ENCODE data around the gene SURF1. TPM values are rescaled to one million over a fixed set of nuclear protein-coding genes. Genes with fewer than 3 reads are reported as not detected.

Gene SURF1
- total RNA-seq, 4 donors from 2014 or later = 35.0 to 59.4 (median 41.6) TPM

DNA sequence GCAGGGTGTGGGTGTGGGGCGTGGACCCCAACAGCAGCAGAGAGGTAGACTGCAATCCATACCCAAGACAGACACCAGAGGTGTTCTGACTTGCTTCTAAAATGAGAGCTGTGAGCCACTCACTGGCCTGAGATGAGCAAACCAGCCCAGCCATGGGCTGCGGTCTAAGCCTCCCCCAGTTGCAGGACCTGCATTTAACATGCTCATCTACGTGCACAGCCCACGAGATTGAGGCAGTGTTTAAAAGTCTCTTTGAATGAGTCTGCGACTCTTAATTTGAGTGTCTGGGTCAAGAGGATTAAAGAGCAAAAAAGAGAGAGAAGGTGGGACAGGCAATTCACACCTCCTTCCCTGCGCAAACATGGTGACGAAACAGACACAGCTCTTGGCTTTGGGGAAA, 13.6 kb upstream of the SURF1 start:
- DNase-seq (ENCODE audit: low spot score in 2 of 2) = no peak
- TF ChIP-seq EP300 (IDR thresholded peaks at IDR 0.05) = no peak
- peaks cover 0 to 59% (median 8%) of the 10 kb centered on the region in 3 donors for H3K36me3 ChIP-seq
- H3K9me3 ChIP-seq = no peaks in the 10 kb centered on the region
- 79 to 82% methylated on average over 7 of the region's 7 CpGs for WGBS, 2 donors
- H3K27me3 ChIP-seq = no peaks in the 10 kb centered on the region
- H3K4me1 ChIP-seq = peaks cover 0 to 82% (median 58%) of the 10 kb centered on the region in 4 donors
- H3K27ac ChIP-seq = peak overlapping the region in 1 of 4 donors; percentile 62
- H3K4me3 ChIP-seq = no peak overlapping the region

DNA sequence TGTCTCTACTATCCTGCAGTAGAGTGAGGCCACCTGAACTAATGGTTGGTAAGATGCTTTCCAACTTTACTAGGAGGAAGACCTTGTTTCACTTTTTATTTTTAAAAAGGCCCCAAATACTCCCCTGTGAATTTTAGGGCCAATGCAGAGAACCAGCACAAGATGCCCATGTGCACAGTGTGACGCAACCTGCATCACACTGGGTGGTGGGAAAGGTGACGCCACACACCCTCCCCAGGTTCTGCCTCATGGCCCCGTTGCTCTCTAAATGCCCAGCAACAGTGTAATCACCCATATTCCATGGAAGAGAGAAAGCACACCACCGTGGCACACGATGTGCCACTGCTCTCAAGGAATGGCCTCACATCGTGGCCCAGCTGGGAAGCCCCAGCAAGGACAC, 13.1 kb upstream of the SURF1 start:
- Histone ChIP-seq H3K27me3 (no peaks in the 10 kb centered on the region), H3K4me3 (no peak overlapping the region), H3K36me3 (peaks cover 0 to 64% (median 8%) of the 10 kb centered on the region in 3 donors), H3K4me1 (peaks cover 0 to 77% (median 54%) of the 10 kb centered on the region in 4 donors), H3K27ac (peak overlapping the region in 1 of 4 donors; percentile 62), H3K9me3 (no peaks in the 10 kb centered on the region)
- TF ChIP-seq, protein P1, sequence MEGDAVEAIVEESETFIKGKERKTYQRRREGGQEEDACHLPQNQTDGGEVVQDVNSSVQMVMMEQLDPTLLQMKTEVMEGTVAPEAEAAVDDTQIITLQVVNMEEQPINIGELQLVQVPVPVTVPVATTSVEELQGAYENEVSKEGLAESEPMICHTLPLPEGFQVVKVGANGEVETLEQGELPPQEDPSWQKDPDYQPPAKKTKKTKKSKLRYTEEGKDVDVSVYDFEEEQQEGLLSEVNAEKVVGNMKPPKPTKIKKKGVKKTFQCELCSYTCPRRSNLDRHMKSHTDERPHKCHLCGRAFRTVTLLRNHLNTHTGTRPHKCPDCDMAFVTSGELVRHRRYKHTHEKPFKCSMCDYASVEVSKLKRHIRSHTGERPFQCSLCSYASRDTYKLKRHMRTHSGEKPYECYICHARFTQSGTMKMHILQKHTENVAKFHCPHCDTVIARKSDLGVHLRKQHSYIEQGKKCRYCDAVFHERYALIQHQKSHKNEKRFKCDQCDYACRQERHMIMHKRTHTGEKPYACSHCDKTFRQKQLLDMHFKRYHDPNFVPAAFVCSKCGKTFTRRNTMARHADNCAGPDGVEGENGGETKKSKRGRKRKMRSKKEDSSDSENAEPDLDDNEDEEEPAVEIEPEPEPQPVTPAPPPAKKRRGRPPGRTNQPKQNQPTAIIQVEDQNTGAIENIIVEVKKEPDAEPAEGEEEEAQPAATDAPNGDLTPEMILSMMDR (IDR thresholded peaks at IDR 0.05) = no peak
- TF ChIP-seq EP300 (IDR thresholded peaks at IDR 0.05) = no peak
- no peak for TF ChIP-seq POLR2A (IDR thresholded peaks at IDR 0.05)
- 82 to 86% methylated on average over 6 of the region's 6 CpGs for WGBS, 2 donors
- DNase-seq (ENCODE audit: low spot score in 2 of 2) = no peak

DNA sequence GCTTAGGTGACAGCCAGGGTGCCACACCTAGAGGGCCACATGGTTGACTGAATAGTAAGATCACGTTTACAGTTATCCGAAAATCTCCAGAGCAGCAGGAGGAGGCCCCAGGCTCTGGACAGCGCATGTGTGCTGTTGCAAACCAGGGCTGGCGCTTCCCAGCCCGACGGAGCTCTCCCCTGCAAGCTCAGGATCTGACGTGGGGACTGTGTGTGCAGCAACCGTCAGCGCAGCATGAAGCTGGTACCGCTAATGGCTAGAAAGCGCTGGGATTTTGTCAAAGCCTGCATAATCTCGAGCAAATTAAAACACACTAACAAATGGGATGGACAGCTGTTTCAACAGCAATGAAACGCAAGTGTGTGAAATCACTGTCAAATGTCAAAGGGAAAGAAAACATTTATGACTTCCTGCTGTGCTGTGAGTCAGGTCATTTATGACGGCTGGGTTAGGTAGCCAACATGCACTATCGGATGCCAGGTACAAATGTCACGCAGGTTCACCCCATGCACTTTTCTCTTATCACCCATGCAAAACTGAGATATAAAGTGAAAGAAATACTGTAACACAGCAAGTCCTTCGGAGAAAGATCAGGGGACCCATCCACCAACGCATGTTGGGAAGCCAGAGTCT, 12.1 kb upstream of the SURF1 start:
- H3K4me3 ChIP-seq = no peak overlapping the region
- peaks cover 0 to 66% (median 46%) of the 10 kb centered on the region in 4 donors for H3K4me1 ChIP-seq
- DNase-seq (ENCODE audit: low spot score in 2 of 2) = no peak
- peaks cover 0 to 74% (median 8%) of the 10 kb centered on the region in 3 donors for H3K36me3 ChIP-seq
- peak overlapping the region in 1 of 4 donors; percentile 21 for H3K27ac ChIP-seq
- H3K27me3 ChIP-seq = no peaks in the 10 kb centered on the region
- TF ChIP-seq POLR2A (IDR thresholded peaks at IDR 0.05) = no peak
- TF ChIP-seq EP300 (IDR thresholded peaks at IDR 0.05) = no peak
- TF ChIP-seq, protein P1 (IDR thresholded peaks at IDR 0.05) = no peak
- H3K9me3 ChIP-seq = no peaks in the 10 kb centered on the region
- WGBS, 2 donors = 55 to 56% methylated on average over 15 to 18 of the region's 18 CpGs

DNA sequence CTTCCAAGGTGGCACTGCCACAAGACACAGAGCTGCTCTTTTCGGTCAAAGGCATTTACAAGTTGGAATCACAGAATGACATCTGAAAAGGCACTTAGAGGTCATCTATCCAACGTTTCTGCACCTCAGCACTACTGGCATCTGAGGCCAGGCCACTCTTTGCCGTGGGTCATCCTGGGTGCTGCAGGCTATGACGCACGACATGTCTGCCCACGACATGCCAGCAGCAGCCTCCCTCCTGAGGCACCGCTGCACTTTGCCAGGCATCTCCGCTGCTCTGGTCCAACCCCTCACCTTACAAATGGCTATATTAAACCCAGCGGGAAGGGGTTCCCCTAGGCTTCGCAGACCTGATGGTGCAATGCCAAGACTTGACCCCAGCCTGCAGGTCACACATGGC, 11.5 kb upstream of the SURF1 start:
- no peak for DNase-seq (ENCODE audit: low spot score in 2 of 2)
- Histone ChIP-seq H3K9me3 (no peaks in the 10 kb centered on the region), H3K27ac (peak overlapping the region in 1 of 4 donors; percentile 21), H3K36me3 (peaks cover 0 to 79% (median 8%) of the 10 kb centered on the region in 3 donors), H3K4me1 (peaks cover 0 to 61% (median 41%) of the 10 kb centered on the region in 4 donors), H3K27me3 (no peaks in the 10 kb centered on the region), H3K4me3 (no peak overlapping the region)
- no peak for TF ChIP-seq EP300 (IDR thresholded peaks at IDR 0.05)
- TF ChIP-seq, protein P1 (IDR thresholded peaks at IDR 0.05) = no peak
- TF ChIP-seq POLR2A (IDR thresholded peaks at IDR 0.05) = no peak
- 77 to 84% methylated on average over 10 of the region's 10 CpGs for WGBS, 2 donors

DNA sequence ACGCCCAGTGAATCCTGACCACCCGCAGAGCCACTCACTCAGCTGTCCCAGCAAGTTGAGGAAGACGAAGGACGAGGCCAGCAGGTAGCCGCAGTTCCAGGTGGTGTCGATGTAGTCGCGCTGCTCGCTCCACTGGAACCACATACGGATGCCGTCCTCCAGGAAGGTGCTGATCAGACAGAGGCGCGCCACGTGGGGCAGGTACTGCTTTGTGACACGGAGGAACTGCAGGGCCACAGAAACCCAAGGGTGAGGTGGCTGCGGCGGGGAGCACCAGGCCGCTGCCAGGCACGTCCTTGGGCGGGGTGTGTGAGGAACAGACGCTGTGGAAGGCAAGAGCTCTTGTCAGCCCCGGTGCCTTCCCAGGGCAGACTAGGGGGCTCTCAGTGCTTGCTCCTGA, 10.9 kb upstream of the SURF1 start:
- no peak for DNase-seq (ENCODE audit: low spot score in 2 of 2)
- peaks cover 0 to 59% (median 35%) of the 10 kb centered on the region in 4 donors for H3K4me1 ChIP-seq
- TF ChIP-seq POLR2A (IDR thresholded peaks at IDR 0.05) = no peak
- TF ChIP-seq EP300 (IDR thresholded peaks at IDR 0.05) = no peak
- TF ChIP-seq, protein P1 (IDR thresholded peaks at IDR 0.05) = no peak
- WGBS, 2 donors = 88 to 90% methylated on average over 22 of the region's 22 CpGs
- no peak overlapping the region for H3K27ac ChIP-seq
- H3K27me3 ChIP-seq = no peaks in the 10 kb centered on the region
- H3K36me3 ChIP-seq = peaks cover 0 to 80% (median 8%) of the 10 kb centered on the region in 3 donors
- no peak overlapping the region for H3K4me3 ChIP-seq
- no peaks in the 10 kb centered on the region for H3K9me3 ChIP-seq

Measured in tibial nerve (tissue), 4 donors.